ENCODE measurements around the gene TCEANC2.

TCEANC2 gene

DNA sequence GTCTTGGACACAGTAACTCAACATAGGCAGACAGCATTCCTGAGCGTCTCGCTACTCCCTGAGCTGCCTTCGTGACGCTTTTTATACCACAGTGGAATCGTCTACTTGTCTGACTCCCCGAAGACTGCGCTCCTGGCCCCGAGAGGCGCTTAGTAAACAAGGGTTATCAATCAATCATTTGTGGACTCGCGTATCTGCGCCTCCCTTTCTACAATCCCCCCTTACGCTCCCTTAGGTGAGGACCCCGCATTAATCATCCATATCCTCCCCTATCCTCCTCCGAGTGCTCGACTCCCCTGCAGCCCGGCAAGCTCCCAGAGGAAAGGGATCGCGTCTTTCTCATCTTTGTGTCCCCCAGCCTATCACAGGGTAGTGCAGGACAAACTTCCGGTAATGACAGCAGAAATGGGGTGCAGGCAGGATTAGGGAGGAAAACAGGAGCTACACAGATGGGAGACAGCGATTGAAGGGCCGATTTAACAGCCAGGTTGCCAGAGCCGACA is 926 bp upstream of the TCEANC2 start:
- TF ChIP-seq CTCF (conservative IDR thresholded peaks at IDR 0.05), result no peak
- peak overlapping the region; percentile 92 for H3K27ac ChIP-seq

DNA sequence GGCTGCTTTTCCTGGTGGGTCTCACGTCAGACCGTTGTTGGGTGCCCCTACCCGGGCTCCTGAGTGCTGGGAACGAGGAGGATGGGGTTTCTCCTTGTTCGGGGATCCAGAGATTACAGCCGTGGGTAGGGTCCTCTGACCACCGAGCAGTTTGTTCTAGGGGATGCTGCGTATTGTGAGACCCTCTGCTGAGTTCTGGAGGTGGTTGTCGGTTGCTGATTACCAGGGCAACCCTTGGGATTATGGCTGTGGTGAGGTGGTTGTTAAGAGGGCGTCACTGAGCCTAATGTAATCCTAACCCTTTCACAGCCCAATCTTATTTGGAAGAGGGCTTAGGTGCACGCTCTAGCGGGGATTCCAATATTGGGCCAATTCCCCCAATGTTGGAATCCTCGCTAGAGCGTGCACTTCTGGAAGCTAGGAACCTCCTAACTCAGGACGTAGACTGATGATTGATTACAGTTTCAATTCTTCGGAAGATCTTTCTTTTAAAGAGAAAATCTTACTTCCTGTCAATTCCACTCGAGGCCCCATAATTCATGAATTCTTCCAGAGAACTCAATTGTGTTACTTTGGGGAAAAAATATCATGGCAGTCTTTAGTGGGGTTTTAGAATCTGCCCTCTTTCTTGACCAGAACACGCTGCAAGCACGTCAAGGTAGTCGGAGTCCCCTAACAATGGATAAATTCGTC is 483 bp downstream of the TCEANC2 start:
- peak overlapping the region; percentile 92 for H3K27ac ChIP-seq
- no peak for TF ChIP-seq CTCF (conservative IDR thresholded peaks at IDR 0.05)

DNA sequence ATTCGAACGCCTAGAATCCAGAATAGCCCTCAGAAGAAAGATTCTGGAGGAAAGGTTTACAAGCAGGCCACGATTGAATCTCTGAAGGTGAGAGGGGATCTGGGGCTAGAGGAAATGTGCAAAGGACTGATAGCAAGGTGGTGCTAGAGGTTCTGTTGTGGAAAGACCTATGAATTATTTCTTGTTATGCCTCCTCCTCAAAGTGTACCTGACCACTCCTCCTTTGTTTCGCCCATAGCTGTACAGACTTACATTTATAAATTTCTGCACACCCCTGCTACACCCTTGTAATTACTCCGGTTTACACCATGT is 986 bp downstream of the TCEANC2 start:
- peak overlapping the region; percentile 92 for H3K27ac ChIP-seq
- TF ChIP-seq CTCF (conservative IDR thresholded peaks at IDR 0.05), result no peak

DNA sequence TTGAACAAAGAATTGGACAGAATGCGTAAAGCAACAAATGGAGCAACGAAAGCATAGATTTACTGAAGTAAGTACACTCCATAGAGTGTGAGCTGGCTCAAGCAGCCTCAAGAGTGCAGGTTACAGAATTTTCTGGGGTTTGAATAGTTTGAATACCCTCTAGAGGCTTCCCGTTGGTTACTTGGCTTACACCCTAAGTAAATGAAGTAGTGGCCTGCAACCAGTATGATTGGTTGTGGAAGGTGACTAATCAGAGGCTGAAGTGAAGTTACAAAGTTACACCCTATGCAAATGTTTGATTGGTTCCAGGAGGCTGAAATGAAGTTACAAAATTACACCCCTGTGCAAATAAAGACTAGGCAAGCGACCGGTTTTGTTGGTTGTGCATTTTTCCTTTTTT is 10.9 kb downstream of the TCEANC2 start:
- no peak for TF ChIP-seq CTCF (conservative IDR thresholded peaks at IDR 0.05)
- H3K27ac ChIP-seq, result no peak overlapping the region

GRCh38 chr1:54069791-54070170 is 16.4 kb downstream of the TCEANC2 start:
- peak overlapping the region; percentile 76; the same call in 1 of the 2 replicates for H3K27ac ChIP-seq
- TF ChIP-seq CTCF (conservative IDR thresholded peaks at IDR 0.05), result no peak

GRCh38 chr1:54070171-54070837 is 16.9 kb downstream of the TCEANC2 start:
- H3K27ac ChIP-seq, result peak overlapping the region; percentile 76
- peak; percentile 82 for TF ChIP-seq CTCF (conservative IDR thresholded peaks at IDR 0.05)

DNA sequence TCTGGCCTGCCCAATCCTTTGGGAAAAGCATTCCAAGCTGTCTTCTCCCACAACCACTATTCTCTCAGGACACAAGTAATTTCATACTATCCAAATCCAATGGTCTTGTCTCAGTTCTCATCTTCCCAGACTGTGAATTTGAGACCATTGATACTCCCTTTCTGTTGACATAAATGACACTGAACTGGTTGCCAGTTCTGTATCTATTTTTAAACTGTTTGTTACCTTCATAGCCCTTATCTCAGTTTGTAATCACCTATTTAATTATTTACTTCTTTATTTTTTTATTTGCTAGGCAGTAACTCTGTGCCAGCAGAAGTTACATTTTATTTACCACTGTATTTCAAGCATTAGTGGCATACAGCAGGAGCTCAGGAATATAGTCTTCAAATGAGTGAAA is 24.0 kb downstream of the TCEANC2 start:
- no peak for TF ChIP-seq CTCF (conservative IDR thresholded peaks at IDR 0.05)
- H3K27ac ChIP-seq, result peak overlapping the region; percentile 81
